Spleen (tissue), 11 donors: ENCODE measurements around the gene ZC3H7B. TPM values are rescaled to one million over a fixed set of nuclear protein-coding genes. Genes with fewer than 3 reads are reported as not detected.

Experiments used
- DNase-seq: peaks from one replicate; pipeline ENCODE4 v3.0.0-alpha.2; 2020
- H3K27ac ChIP-seq, 8 donors: fragments of 200-600 bp; sonication (generic) in 7 of 8; 1 replicate in 4 of 8; 2 replicates in 4 of 8; pipeline versions ENCODE4 v1.5.0 to v1.8.0; 2016 to 2021; ENCODE audit warnings: inconsistent platforms in 4 of 8, mild to moderate bottlenecking in 4 of 8, moderate library complexity in 1 of 8
- H3K27me3 ChIP-seq, 7 donors: fragments of 200-600 bp; sonication (generic) in 6 of 7; replicated peaks in 1 of 7; 1 replicate in 4 of 7; 2 replicates in 3 of 7; pipeline versions ENCODE4 v1.5.0 to v1.8.0; 2016 to 2021; ENCODE audit warnings: inconsistent platforms in 3 of 7, mild to moderate bottlenecking in 1 of 7
- H3K36me3 ChIP-seq, 6 donors: fragments of 200-600 bp; sonication (generic) in 5 of 6; 1 replicate in 4 of 6; 2 replicates in 2 of 6; pipeline versions ENCODE4 v1.5.0 to v1.8.0; 2016 to 2021; ENCODE audit warnings: inconsistent platforms in 2 of 6
- H3K4me1 ChIP-seq, 6 donors: fragments of 200-600 bp; sonication (generic) in 5 of 6; 1 replicate in 3 of 6; 2 replicates in 3 of 6; pipeline versions ENCODE4 v1.5.0 to v1.8.0; 2016 to 2021; ENCODE audit warnings: inconsistent platforms in 3 of 6
- H3K4me3 ChIP-seq, 8 donors: fragments of 200-600 bp; sonication (generic) in 7 of 8; 1 replicate in 4 of 8; 2 replicates in 4 of 8; pipeline versions ENCODE4 v1.5.0 to v1.8.0; 2016 to 2021; ENCODE audit warnings: inconsistent platforms in 4 of 8, mild to moderate bottlenecking in 4 of 8, moderate library complexity in 2 of 8
- H3K9me3 ChIP-seq, 8 donors: fragments of 200-600 bp; sonication (generic) in 7 of 8; 1 replicate in 4 of 8; 2 replicates in 4 of 8; pipeline versions ENCODE4 v1.5.0 to v1.8.0; 2016 to 2021; ENCODE audit warnings: inconsistent platforms in 4 of 8
- POLR2A ChIP-seq, 3 donors: fragments of 450-650 bp; IDR thresholded peaks; one replicate each; pipeline ENCODE4 v1.5.1; 2017; ENCODE audit warnings: antibody characterized with exemption in 3 of 3, mild to moderate bottlenecking in 1 of 3
- POLR2AphosphoS5 ChIP-seq, 3 donors: sonication (generic); formaldehyde crosslinking; IDR thresholded peaks; one replicate each; pipeline ENCODE4 v1.5.1; 2017; ENCODE audit warnings: antibody characterized with exemption in 3 of 3
- WGBS, 5 donors: extraction: QIAGEN DNeasy Blood & Tissue Kit in 3 of 5; methylation state at CpG; one replicate each; pipeline versions ENCODE4 v1.1.5 to v1.1.7; 2013 to 2018; 5-methylcytosine and 5-hydroxymethylcytosine counted together
- intact Hi-C: fragments of 100-400 bp; cut with DNase I; formaldehyde crosslinking; loops from one replicate; pipeline ENCODE4 v1.15.0; 2023; ENCODE audit warnings: low total_unique reads
- polyA plus RNA-seq, 3 donors: library from polyadenylated mRNA; stranded (reverse); fragments of 200-250 nt; gene quantifications; one replicate each; pipeline ENCODE4 v1.2.1, GENCODE V29; 2013
- total RNA-seq, 7 donors: library from RNA; depleted of rRNA in 3 of 7; stranded (reverse); fragments of >200 nt in 3 of 7; fragmentation: NEBNext Ultra II Directional in 4 of 7; extraction: Animal tissue kit (Norgen Biotek cat#: 25700) in 4 of 7; gene quantifications; one replicate each; pipeline versions ENCODE4 v1.1.0 to v1.2.1, GENCODE V29; 2016 to 2021
- TF ChIP-seq, protein P1 (sequence below), 11 experiments: fragments of 200-600 bp in 7 of 11; fragments of 450-650 bp in 4 of 11; sonication (generic) in 4 of 11; IDR thresholded peaks in 8 of 11; conservative IDR thresholded peaks in 3 of 11; 1 replicate in 7 of 11; 2 replicates in 4 of 11; pipeline versions ENCODE4 v1.4.0 to v1.8.0; 2016 to 2021; ENCODE audit warnings: antibody characterized with exemption in 11 of 11, inconsistent platforms in 4 of 11, mild to moderate bottlenecking in 1 of 11
- donor health status: healthy with polysubstance abuse.
- donor health status: DM: no; HTN: no; CAD: no; lungs with moderate emphysema.
- donor health status: DM: no; HTN: no; CAD: no.
- donor health status: Bipolar disorder and iron deficiency.
- donor health status: healthy.
- donor health status: DM: no; HTN: no; CAD: no.
- donor health status: DM: yes; HTN: yes; CAD: no.

ZC3H7B gene
- total and polyA plus RNA-seq, 10 donors: 10.5 to 59.1 (median 46.9) TPM

DNA sequence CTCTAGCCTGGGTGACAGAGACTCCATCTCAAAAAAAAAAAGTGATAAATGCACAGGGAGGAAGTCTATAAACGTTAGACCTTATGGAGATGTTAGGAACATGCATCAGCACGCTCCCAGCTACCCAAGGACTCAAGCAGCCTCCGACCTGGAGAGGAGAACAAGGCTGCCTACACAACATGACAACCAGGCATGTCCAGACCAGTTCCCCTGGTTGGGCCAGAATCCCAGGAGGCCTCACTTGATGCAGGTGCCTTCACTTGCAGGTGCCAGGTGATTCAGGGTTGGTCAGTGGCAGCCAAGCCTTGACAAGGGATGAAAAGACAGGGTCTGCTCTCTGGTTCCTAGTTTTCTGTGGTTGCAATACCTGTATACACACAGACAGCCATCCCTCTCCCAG is 21.3 kb upstream of the ZC3H7B start:
- intact Hi-C loops: no loop called here
- peaks cover 0 to 98% (median 55%) of the 10 kb centered on the region in 6 donors for H3K36me3 ChIP-seq

DNA sequence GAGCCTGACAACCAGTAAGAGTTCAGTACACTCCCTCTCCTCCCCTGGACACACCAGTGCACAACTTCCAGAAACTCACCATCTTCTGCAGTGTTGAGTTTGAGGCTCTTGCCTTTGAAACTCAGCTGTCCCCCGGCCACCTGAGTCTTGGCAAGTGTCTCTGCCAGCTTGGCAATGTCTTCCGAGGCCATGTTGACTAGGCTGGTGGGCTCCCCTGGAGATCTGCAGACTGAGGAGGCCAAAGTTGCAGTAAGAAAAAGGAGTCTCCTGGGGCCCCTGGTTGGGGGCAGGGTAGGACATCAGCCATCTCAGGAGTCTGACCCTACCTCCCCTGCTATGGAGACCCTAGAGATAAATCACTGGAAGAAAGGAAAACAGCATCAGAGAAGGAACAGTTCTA is 20.5 kb upstream of the ZC3H7B start:
- 91 to 97% (median 95%) methylated on average over 2 of the region's 2 CpGs for WGBS, 5 donors
- TF ChIP-seq, protein P1, sequence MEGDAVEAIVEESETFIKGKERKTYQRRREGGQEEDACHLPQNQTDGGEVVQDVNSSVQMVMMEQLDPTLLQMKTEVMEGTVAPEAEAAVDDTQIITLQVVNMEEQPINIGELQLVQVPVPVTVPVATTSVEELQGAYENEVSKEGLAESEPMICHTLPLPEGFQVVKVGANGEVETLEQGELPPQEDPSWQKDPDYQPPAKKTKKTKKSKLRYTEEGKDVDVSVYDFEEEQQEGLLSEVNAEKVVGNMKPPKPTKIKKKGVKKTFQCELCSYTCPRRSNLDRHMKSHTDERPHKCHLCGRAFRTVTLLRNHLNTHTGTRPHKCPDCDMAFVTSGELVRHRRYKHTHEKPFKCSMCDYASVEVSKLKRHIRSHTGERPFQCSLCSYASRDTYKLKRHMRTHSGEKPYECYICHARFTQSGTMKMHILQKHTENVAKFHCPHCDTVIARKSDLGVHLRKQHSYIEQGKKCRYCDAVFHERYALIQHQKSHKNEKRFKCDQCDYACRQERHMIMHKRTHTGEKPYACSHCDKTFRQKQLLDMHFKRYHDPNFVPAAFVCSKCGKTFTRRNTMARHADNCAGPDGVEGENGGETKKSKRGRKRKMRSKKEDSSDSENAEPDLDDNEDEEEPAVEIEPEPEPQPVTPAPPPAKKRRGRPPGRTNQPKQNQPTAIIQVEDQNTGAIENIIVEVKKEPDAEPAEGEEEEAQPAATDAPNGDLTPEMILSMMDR (IDR thresholded peaks at IDR 0.05 in 8 of 11, conservative IDR thresholded peaks at IDR 0.05 in 3 of 11): no peak
- TF ChIP-seq POLR2AphosphoS5 (IDR thresholded peaks at IDR 0.05) (no peak), POLR2A (IDR thresholded peaks at IDR 0.05) (no peak)
- no peak overlapping the region for H3K4me3 ChIP-seq
- H3K9me3 ChIP-seq: no peaks in the 10 kb centered on the region
- H3K36me3 ChIP-seq: peaks cover 0 to 90% (median 50%) of the 10 kb centered on the region in 6 donors
- no peaks in the 10 kb centered on the region for H3K27me3 ChIP-seq
- H3K4me1 ChIP-seq: peaks cover 0 to 51% (median 15%) of the 10 kb centered on the region in 6 donors
- no peak overlapping the region for H3K27ac ChIP-seq
- intact Hi-C loops: no loop called here
- no peak for DNase-seq

More for the DNA sequence above, 21.3 kb upstream of the ZC3H7B start:
- H3K4me1 ChIP-seq: peaks cover 0 to 44% (median 9%) of the 10 kb centered on the region in 6 donors
- TF ChIP-seq POLR2A (IDR thresholded peaks at IDR 0.05) (no peak), POLR2AphosphoS5 (IDR thresholded peaks at IDR 0.05) (no peak)
- TF ChIP-seq, protein P1 (IDR thresholded peaks at IDR 0.05 in 8 of 11, conservative IDR thresholded peaks at IDR 0.05 in 3 of 11): no peak
- no peak overlapping the region for H3K4me3 ChIP-seq
- DNase-seq: no peak
- H3K27ac ChIP-seq: no peak overlapping the region
- 77 to 92% (median 86%) methylated on average over 3 of the region's 3 CpGs for WGBS, 5 donors
- no peaks in the 10 kb centered on the region for H3K9me3 ChIP-seq
- no peaks in the 10 kb centered on the region for H3K27me3 ChIP-seq

DNA sequence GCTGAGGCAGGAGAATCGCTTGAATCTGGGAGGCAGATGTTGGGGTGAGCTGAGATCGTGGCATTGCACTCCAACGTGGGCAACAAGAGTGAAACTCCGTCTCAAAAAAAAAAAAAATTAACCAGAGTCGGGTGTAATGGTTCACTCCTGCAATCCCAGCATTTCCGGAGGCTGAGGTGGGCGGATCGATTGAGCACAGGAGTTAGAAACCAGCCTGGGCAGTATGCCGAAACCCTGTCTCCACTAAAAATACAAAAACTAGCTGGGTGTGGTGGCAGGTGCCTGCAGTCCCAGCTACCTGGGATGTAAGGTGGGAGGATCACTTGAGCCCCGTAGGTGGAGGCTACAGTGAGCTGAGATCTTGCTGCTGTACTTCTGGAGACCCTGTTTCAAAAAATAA is 16.9 kb upstream of the ZC3H7B start:
- Histone ChIP-seq H3K4me3 (peak overlapping the region in 2 of 8 donors; percentile 94 to 97), H3K9me3 (no peaks in the 10 kb centered on the region), H3K36me3 (peaks cover 0 to 54% (median 23%) of the 10 kb centered on the region in 6 donors), H3K27ac (peak overlapping the region in 1 of 8 donors; percentile 92), H3K4me1 (peaks cover 0 to 76% (median 30%) of the 10 kb centered on the region in 6 donors), H3K27me3 (no peaks in the 10 kb centered on the region)
- intact Hi-C loops: no loop called here
- TF ChIP-seq, protein P1 (IDR thresholded peaks at IDR 0.05 in 8 of 11, conservative IDR thresholded peaks at IDR 0.05 in 3 of 11): no peak
- no peak for TF ChIP-seq POLR2AphosphoS5 (IDR thresholded peaks at IDR 0.05)
- TF ChIP-seq POLR2A (IDR thresholded peaks at IDR 0.05): no peak
- DNase-seq: no peak
- 92 to 94% (median 92%) methylated on average over 10 of the region's 10 CpGs for WGBS, 5 donors

DNA sequence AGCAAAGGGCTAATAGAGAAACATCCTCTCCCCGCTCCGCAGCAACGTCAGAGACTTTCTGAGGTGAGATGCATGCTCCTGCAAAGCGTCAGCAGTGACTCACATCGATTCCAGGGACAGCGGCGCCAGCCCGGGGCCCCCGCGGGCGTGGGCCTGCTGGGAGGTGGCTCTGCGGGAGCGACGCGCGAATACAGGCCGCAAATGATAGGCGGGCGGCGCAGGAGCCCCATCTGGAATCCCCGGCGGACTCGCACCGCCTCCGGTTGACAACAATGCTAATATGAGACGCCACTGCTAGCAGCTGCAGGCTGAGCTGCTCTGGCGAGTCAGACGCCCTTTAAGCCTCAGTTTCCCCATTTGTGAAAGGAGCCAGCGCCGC is 15.9 kb upstream of the ZC3H7B start:
- Histone ChIP-seq H3K36me3 (peaks cover 0 to 44% (median 13%) of the 10 kb centered on the region in 6 donors), H3K4me3 (peak overlapping the region; percentile 76 to 100 (median 96)), H3K4me1 (peaks cover 0 to 77% (median 30%) of the 10 kb centered on the region in 6 donors), H3K9me3 (no peaks in the 10 kb centered on the region), H3K27me3 (no peaks in the 10 kb centered on the region), H3K27ac (peak overlapping the region; percentile 29 to 96 (median 92))
- intact Hi-C loops: no loop called here
- peak; percentile 88 for DNase-seq
- 0 to 1% (median 0%) methylated on average over 17 to 30 of the region's 30 CpGs for WGBS, 5 donors
- TF ChIP-seq, protein P1 (IDR thresholded peaks at IDR 0.05 in 8 of 11, conservative IDR thresholded peaks at IDR 0.05 in 3 of 11): no peak
- TF ChIP-seq POLR2A (IDR thresholded peaks at IDR 0.05) (no peak), POLR2AphosphoS5 (IDR thresholded peaks at IDR 0.05) (no peak)
